MM.1S (cell line): Measurements from ENCODE around the gene DNAH6.

ENCODE experiments used
- DNase-seq: peaks from one replicate; pipeline ENCODE4 v3.0.0-alpha.2; 2015
- H2AFZ ChIP-seq: fragments of 300-600 bp; sonication (generic); 2 replicates; pipeline ENCODE4 v1.6.0; 2016; ENCODE audit warnings: antibody characterized with exemption, low read length
- H3F3A ChIP-seq: fragments of 300-600 bp; sonication (generic); 2 replicates; pipeline ENCODE4 v1.6.1; 2016; ENCODE audit warnings: mild to moderate bottlenecking, antibody characterized with exemption, low read length, moderate library complexity, mixed read lengths; ENCODE audit not compliant: insufficient read depth
- H3K27ac ChIP-seq: fragments of 300-600 bp; sonication (generic); 2 replicates; pipeline ENCODE4 v1.5.1; 2016; ENCODE audit warnings: mild to moderate bottlenecking, low read length
- H3K27me3 ChIP-seq: fragments of 300-600 bp; sonication (generic); replicated peaks from 2 replicates; pipeline ENCODE4 v1.6.0; 2016; ENCODE audit warnings: low read length; ENCODE audit not compliant: insufficient read depth
- H3K36me3 ChIP-seq: fragments of 300-600 bp; sonication (generic); replicated peaks from 2 replicates; pipeline ENCODE4 v1.6.1; 2016; ENCODE audit warnings: mild to moderate bottlenecking, low read length, mixed read lengths; ENCODE audit not compliant: insufficient read depth
- H3K4me1 ChIP-seq: fragments of 300-600 bp; sonication (generic); 2 replicates; pipeline ENCODE4 v1.6.1; 2016; ENCODE audit warnings: low read length, mixed read lengths
- H3K4me2 ChIP-seq: fragments of 300-600 bp; sonication (generic); 2 replicates; pipeline ENCODE4 v1.6.0; 2016; ENCODE audit warnings: low read depth, low read length
- H3K4me3 ChIP-seq: fragments of 300-600 bp; sonication (generic); 2 replicates; pipeline ENCODE4 v1.5.1; 2016; ENCODE audit warnings: low read length, mixed read lengths
- H3K79me2 ChIP-seq: fragments of 300-600 bp; sonication (generic); 2 replicates; pipeline ENCODE4 v1.6.1; 2016; ENCODE audit warnings: mixed run types, low read length, mixed read lengths
- H3K9ac ChIP-seq: fragments of 300-600 bp; sonication (generic); 2 replicates; pipeline ENCODE4 v1.6.1; 2016; ENCODE audit warnings: low read length, mixed read lengths
- H3K9me2 ChIP-seq: fragments of 300-600 bp; sonication (generic); replicated peaks from 2 replicates; pipeline ENCODE4 v1.6.1; 2016; ENCODE audit warnings: mild to moderate bottlenecking, low read length, mixed read lengths; ENCODE audit not compliant: insufficient read depth
- H3K9me3 ChIP-seq: fragments of 300-600 bp; sonication (generic); replicated peaks from 2 replicates; pipeline ENCODE4 v1.6.1; 2016; ENCODE audit warnings: mild to moderate bottlenecking, low read length, mixed read lengths; ENCODE audit not compliant: insufficient read depth
- H4K20me1 ChIP-seq: fragments of 300-600 bp; sonication (generic); 2 replicates; pipeline ENCODE4 v1.6.1; 2016; ENCODE audit warnings: mild to moderate bottlenecking, low read length, moderate library complexity, mixed read lengths; ENCODE audit not compliant: insufficient read depth
- EZH2 ChIP-seq: fragments of 300-600 bp; sonication (generic); optimal IDR thresholded peaks from 2 replicates; pipeline ENCODE3; 2017; ENCODE audit warnings: low read depth, mild to moderate bottlenecking, antibody characterized with exemption, low read length, mixed read lengths
- EZH2phosphoT487 ChIP-seq: fragments of 300-600 bp; sonication (generic); IDR thresholded peaks from 2 replicates; pipeline ENCODE4 v1.6.1; 2018; ENCODE audit warnings: antibody characterized with exemption, low read length
- TF ChIP-seq, protein P1 (sequence below): fragments of 300-600 bp; sonication (generic); IDR thresholded peaks from 2 replicates; pipeline ENCODE4 v1.5.1; 2016; ENCODE audit warnings: antibody characterized with exemption, low read length, mixed read lengths

DNAH6 gene

DNA sequence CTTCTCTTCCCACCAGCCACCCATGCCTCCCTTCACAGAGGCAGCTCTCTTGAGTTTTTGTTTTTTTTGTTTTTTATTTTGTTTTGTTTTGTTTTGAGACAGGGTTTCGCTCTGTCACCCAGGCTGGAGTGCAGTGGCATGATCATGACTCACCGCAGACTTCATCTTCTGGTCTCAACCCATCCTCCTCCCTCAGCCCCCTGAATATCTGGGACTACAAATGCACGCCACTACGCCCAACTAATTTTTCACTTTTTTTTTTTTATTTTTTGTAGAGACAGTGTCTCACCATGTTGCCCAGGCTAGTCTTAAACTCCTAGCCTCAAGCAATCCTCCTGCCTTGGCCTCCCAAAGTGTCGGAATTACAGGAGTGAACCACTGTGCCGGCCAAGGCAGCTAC lies 203.1 kb downstream of the DNAH6 start:
- Histone ChIP-seq H3K27me3 (no peaks in the 10 kb centered on the region), H3K4me3 (no peak overlapping the region), H3K4me2 (no peak overlapping the region), H3K27ac (no peak overlapping the region), H3F3A (no peaks in the 10 kb centered on the region), H3K4me1 (no peaks in the 10 kb centered on the region), H3K79me2 (no peaks in the 10 kb centered on the region), H3K9me3 (no peaks in the 10 kb centered on the region), H4K20me1 (no peaks in the 10 kb centered on the region), H3K9ac (no peak overlapping the region), H3K9me2 (no peaks in the 10 kb centered on the region), H2AFZ (no peak overlapping the region), H3K36me3 (no peaks in the 10 kb centered on the region)
- DNase-seq = no peak
- TF ChIP-seq EZH2 (no peak), EZH2phosphoT487 (no peak)
- TF ChIP-seq, protein P1, sequence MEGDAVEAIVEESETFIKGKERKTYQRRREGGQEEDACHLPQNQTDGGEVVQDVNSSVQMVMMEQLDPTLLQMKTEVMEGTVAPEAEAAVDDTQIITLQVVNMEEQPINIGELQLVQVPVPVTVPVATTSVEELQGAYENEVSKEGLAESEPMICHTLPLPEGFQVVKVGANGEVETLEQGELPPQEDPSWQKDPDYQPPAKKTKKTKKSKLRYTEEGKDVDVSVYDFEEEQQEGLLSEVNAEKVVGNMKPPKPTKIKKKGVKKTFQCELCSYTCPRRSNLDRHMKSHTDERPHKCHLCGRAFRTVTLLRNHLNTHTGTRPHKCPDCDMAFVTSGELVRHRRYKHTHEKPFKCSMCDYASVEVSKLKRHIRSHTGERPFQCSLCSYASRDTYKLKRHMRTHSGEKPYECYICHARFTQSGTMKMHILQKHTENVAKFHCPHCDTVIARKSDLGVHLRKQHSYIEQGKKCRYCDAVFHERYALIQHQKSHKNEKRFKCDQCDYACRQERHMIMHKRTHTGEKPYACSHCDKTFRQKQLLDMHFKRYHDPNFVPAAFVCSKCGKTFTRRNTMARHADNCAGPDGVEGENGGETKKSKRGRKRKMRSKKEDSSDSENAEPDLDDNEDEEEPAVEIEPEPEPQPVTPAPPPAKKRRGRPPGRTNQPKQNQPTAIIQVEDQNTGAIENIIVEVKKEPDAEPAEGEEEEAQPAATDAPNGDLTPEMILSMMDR = no peak

DNA sequence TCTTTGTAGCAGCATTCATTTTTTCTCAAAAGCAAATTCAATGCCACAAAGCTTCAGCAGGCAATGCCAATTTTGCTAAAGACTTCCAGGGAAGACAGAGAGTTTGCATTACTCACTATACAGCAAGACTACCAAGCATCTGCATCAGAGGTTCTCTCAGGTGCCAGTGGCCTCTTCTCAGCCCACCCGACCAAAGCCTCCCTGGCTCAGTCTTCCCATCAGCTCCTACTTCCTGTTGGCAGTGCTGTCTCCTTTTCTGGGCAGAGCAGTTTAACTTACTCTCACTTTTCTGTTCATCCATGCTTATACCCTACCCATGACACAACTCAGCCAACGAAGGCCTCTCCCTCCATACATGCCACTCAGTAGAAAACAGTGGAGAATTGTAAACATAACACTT lies 207.5 kb downstream of the DNAH6 start:
- no peak overlapping the region for H3K27ac ChIP-seq
- H2AFZ ChIP-seq = no peak overlapping the region
- no peaks in the 10 kb centered on the region for H3K36me3 ChIP-seq
- no peak overlapping the region for H3K4me3 ChIP-seq
- no peak overlapping the region for H3K9ac ChIP-seq
- H4K20me1 ChIP-seq = no peaks in the 10 kb centered on the region
- no peaks in the 10 kb centered on the region for H3K9me3 ChIP-seq
- no peak overlapping the region for H3K4me2 ChIP-seq
- no peak for TF ChIP-seq EZH2
- TF ChIP-seq, protein P1 = no peak
- TF ChIP-seq EZH2phosphoT487 = no peak
- H3K4me1 ChIP-seq = no peaks in the 10 kb centered on the region
- no peaks in the 10 kb centered on the region for H3K9me2 ChIP-seq
- H3F3A ChIP-seq = no peaks in the 10 kb centered on the region
- DNase-seq = no peak
- no peaks in the 10 kb centered on the region for H3K79me2 ChIP-seq
- no peaks in the 10 kb centered on the region for H3K27me3 ChIP-seq

DNA sequence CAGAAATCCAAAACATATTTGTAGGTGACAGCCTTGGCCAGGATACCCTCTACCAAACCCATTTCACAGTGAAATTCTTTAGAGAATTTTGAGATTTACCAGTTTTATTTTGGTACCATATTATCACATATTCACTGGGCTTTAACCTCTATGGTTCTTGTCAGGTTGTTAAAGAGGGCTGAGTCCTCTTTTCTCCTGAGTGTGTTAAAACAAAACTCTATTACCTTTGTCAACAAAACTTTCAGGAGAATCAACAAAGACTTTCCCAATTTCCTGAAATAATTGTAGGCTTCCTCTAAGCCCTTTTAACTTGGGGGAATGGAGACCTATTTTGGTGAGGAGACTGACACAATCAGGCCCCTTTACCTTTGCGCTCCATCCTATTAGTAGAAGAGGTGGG lies 209.4 kb downstream of the DNAH6 start:
- no peaks in the 10 kb centered on the region for H3K36me3 ChIP-seq
- no peaks in the 10 kb centered on the region for H3K27me3 ChIP-seq
- no peak overlapping the region for H3K4me3 ChIP-seq
- no peaks in the 10 kb centered on the region for H3K9me2 ChIP-seq
- H4K20me1 ChIP-seq = no peaks in the 10 kb centered on the region
- H3K9me3 ChIP-seq = no peaks in the 10 kb centered on the region
- H3K79me2 ChIP-seq = no peaks in the 10 kb centered on the region
- H3K27ac ChIP-seq = no peak overlapping the region
- H3K9ac ChIP-seq = no peak overlapping the region
- no peak overlapping the region for H3K4me2 ChIP-seq
- H3K4me1 ChIP-seq = no peaks in the 10 kb centered on the region
- no peak for DNase-seq
- TF ChIP-seq EZH2phosphoT487 (no peak), EZH2 (no peak)
- TF ChIP-seq, protein P1 = no peak
- H2AFZ ChIP-seq = no peak overlapping the region
- H3F3A ChIP-seq = no peaks in the 10 kb centered on the region

DNA sequence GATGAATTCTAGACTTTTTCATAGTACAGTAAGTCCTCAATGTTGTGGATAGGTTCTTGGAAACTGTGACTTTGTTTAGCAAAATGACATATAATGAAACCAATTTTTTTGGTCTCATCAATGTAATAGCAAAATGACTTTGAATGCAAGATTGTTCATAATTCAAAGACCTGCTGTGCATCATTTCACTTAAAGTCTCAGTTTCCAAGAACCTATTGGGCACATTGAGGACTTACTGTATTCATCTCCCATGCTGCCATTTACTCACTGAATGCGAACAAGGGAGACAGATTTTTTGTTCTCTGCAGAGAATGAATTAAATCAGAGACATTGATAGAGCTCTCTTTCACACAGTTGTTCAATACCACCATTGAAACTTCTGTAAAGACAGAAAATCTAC lies 211.0 kb downstream of the DNAH6 start:
- H3K4me2 ChIP-seq = no peak overlapping the region
- H3K4me3 ChIP-seq = no peak overlapping the region
- H4K20me1 ChIP-seq = no peaks in the 10 kb centered on the region
- H3K27ac ChIP-seq = no peak overlapping the region
- no peak for DNase-seq
- no peaks in the 10 kb centered on the region for H3F3A ChIP-seq
- H3K79me2 ChIP-seq = no peaks in the 10 kb centered on the region
- H3K4me1 ChIP-seq = no peaks in the 10 kb centered on the region
- no peak overlapping the region for H3K9ac ChIP-seq
- no peak overlapping the region for H2AFZ ChIP-seq
- no peak for TF ChIP-seq EZH2
- TF ChIP-seq, protein P1 = no peak
- TF ChIP-seq EZH2phosphoT487 = no peak
- H3K36me3 ChIP-seq = no peaks in the 10 kb centered on the region
- H3K9me3 ChIP-seq = no peaks in the 10 kb centered on the region
- H3K9me2 ChIP-seq = no peaks in the 10 kb centered on the region
- no peaks in the 10 kb centered on the region for H3K27me3 ChIP-seq
